GM12878 (cell line): Measurements from ENCODE around the gene R3HDM2. TPM values are rescaled to one million over a fixed set of nuclear protein-coding genes. Genes with fewer than 3 reads are reported as not detected.

ENCODE experiments used
- ATAC-seq: fragments of 200-7000 bp; cut with Tn5 transposase; 3 replicates; pipeline ENCODE4 v1.9.1; 2020; ENCODE audit warnings: mild to moderate bottlenecking, moderate library complexity
- BruUV-seq: library from RNA; stranded (reverse); fragments of 400-500 nt; replicated peaks from 2 replicates; lab custom pipeline; 2021; lab: Mats Ljungman, UMichigan
- CTCF ChIA-PET: fragments of 300-600 bp; sonication (Branson Sonifier 250); formaldehyde crosslinking; extraction: SDS; loops from one replicate; lab custom pipeline; 2021; ENCODE audit warnings: inconsistent platforms; lab: Yijun Ruan, JAX
- POLR2A ChIA-PET: fragments of 350-600 bp; formaldehyde crosslinking; extraction: SDS; loops from one replicate; lab custom pipeline; 2021; ENCODE audit warnings: inconsistent platforms; lab: Charles Lee
- RAD21 ChIA-PET: fragments of 300-600 bp; sonication (Branson Sonifier 250); formaldehyde crosslinking; loops from one replicate; lab custom pipeline; 2023; ENCODE audit warnings: antibody characterized with exemption; ENCODE audit not compliant: unreplicated experiment; lab: Charles Lee
- SMC1A ChIA-PET: fragments of 300-600 bp; sonication (Branson Sonifier 250); formaldehyde crosslinking; loops from one replicate; lab custom pipeline; 2023; ENCODE audit not compliant: unreplicated experiment, uncharacterized antibody; lab: Charles Lee
- DNase-seq: peaks from one replicate; pipeline ENCODE4 v3.0.0-alpha.2; 2011; ENCODE audit warnings: low read depth, low spot score
- FAIRE-seq: peaks from 3 replicates; lab custom pipeline; 2011; peaks lifted over from hg19 to GRCh38; lab: Jason Lieb, UNC
- H2AFZ ChIP-seq: 2 replicates; pipeline ENCODE4 v1.6.0; 2011; ENCODE audit warnings: low read depth, low read length, control low read depth; ENCODE audit not compliant: control insufficient read depth
- H3K27ac ChIP-seq: 2 replicates; pipeline ENCODE4 v1.5.1; 2011; ENCODE audit warnings: control low read depth; ENCODE audit not compliant: control insufficient read depth, insufficient read depth
- H3K27me3 ChIP-seq, 2 experiments: replicated peaks in 1 of 2; 2 replicates each; pipeline versions ENCODE4 v1.6.0 to v1.6.1; 2011; ENCODE audit warnings: low read length in 1 of 2; ENCODE audit not compliant: control insufficient read depth in 2 of 2, insufficient read depth in 2 of 2
- H3K36me3 ChIP-seq, 2 experiments: 2 replicates each; pipeline ENCODE4 v1.5.1; 2011; ENCODE audit warnings: low read length in 1 of 2; ENCODE audit not compliant: control insufficient read depth in 2 of 2, insufficient read depth in 2 of 2
- H3K4me1 ChIP-seq: 2 replicates; pipeline ENCODE4 v1.6.1; 2011; ENCODE audit warnings: mild to moderate bottlenecking, low read length, moderate library complexity, mixed read lengths; ENCODE audit not compliant: control insufficient read depth, insufficient read depth
- H3K4me2 ChIP-seq: 2 replicates; pipeline ENCODE4 v1.6.0; 2011; ENCODE audit warnings: control low read depth; ENCODE audit not compliant: control insufficient read depth, insufficient read depth
- H3K4me3 ChIP-seq: fragments of 200-600 bp; sonication (generic); 2 replicates; pipeline ENCODE4 v1.5.1; 2016
- H3K79me2 ChIP-seq: 2 replicates; pipeline ENCODE4 v1.6.0; 2011; ENCODE audit warnings: low read length; ENCODE audit not compliant: control insufficient read depth, insufficient read depth
- H3K9ac ChIP-seq: 2 replicates; pipeline ENCODE4 v1.8.0; 2011; ENCODE audit warnings: low read length, control low read depth, mixed read lengths; ENCODE audit not compliant: control insufficient read depth, insufficient read depth
- H3K9me3 ChIP-seq: replicated peaks from 3 replicates; pipeline ENCODE4 v1.5.1; 2011; ENCODE audit warnings: mild to moderate bottlenecking, low read length; ENCODE audit not compliant: control insufficient read depth, insufficient read depth
- H4K20me1 ChIP-seq: 2 replicates; pipeline ENCODE4 v1.6.0; 2011; ENCODE audit not compliant: control insufficient read depth, insufficient read depth
- EGR1 ChIP-seq, 2 experiments: IDR thresholded peaks; 1 replicate in 1 of 2; 2 replicates in 1 of 2; pipeline ENCODE4 v1.6.1; 2011 to 2012; ENCODE audit warnings: low read depth in 2 of 2, low read length in 2 of 2, borderline replicate concordance in 1 of 2, mild to moderate bottlenecking in 1 of 2, moderate library complexity in 1 of 2
- KLF5 ChIP-seq: fragments of 450-650 bp; IDR thresholded peaks from 2 replicates; pipeline ENCODE4 v1.6.1; 2014; ENCODE audit warnings: mild to moderate bottlenecking; ENCODE audit not compliant: partially characterized antibody
- MEF2A ChIP-seq: IDR thresholded peaks from 2 replicates; pipeline ENCODE4 v1.6.1; 2011; ENCODE audit warnings: low read depth, mild to moderate bottlenecking, low read length, moderate library complexity; ENCODE audit not compliant: insufficient read depth
- MEF2B ChIP-seq: fragments of 450-650 bp; IDR thresholded peaks from 2 replicates; pipeline ENCODE4 v1.6.1; 2018; ENCODE audit warnings: mild to moderate bottlenecking, moderate library complexity; ENCODE audit not compliant: partially characterized antibody, poor library complexity, severe bottlenecking
- MXI1 ChIP-seq: fragments of 150-350 bp; IDR thresholded peaks from 2 replicates; pipeline ENCODE4 v1.6.1; 2011; ENCODE audit warnings: low read depth, mild to moderate bottlenecking, inconsistent platforms, low read length, improper control_type of control experiment
- NR2C1 ChIP-seq: fragments of 450-650 bp; IDR thresholded peaks from 2 replicates; pipeline ENCODE4 v1.6.1; 2017; ENCODE audit warnings: antibody characterized with exemption, mild to moderate bottlenecking, moderate library complexity
- PAX5 ChIP-seq: IDR thresholded peaks from 2 replicates; pipeline ENCODE4 v1.6.1; 2011; ENCODE audit warnings: low read depth, low read length, borderline replicate concordance
- RAD21 ChIP-seq: IDR thresholded peaks from 2 replicates; pipeline ENCODE4 v1.6.1; 2011; ENCODE audit warnings: mild to moderate bottlenecking, low read depth, low read length, moderate library complexity; ENCODE audit not compliant: insufficient read depth
- SMAD5 ChIP-seq: IDR thresholded peaks from 2 replicates; pipeline ENCODE4 v1.6.1; 2016; ENCODE audit warnings: antibody characterized with exemption, low read depth
- WGBS: methylation state at CpG from one replicate; pipeline ENCODE4 v1.1.6; 2016; ENCODE audit warnings: low lambda C conversion rate; ENCODE audit not compliant: insufficient replicate concordance, insufficient coverage; ENCODE audit errors: missing lambda C conversion rate; 5-methylcytosine and 5-hydroxymethylcytosine counted together
- in situ Hi-C: fragments of 300-500 bp; cut with MboI; formaldehyde crosslinking; loops from 9 replicates; pipeline ENCODE4 v1.14.3; 2018; ENCODE audit warnings: mixed read lengths
- intact Hi-C: fragments of 100-400 bp; cut with micrococcal nuclease; formaldehyde crosslinking; loops from one replicate; pipeline ENCODE4 v1.14.2; 2022; ENCODE audit not compliant: unreplicated experiment
- polyA plus RNA-seq, 11 experiments: library from polyadenylated mRNA; depleted of rRNA in 4 of 11; unstranded in 6 of 11; stranded (reverse) in 5 of 11; fragments of >200 nt; fragmentation: Nextera tagmentation in 4 of 11; fragmentation: Illumina TruSeq in 1 of 11; extraction: Ambion mirVana in 4 of 11; extraction: Trizol in 1 of 11; gene quantifications; 1 replicate in 1 of 11; 2 replicates in 10 of 11; pipeline versions ENCODE4 v1.2.1 to v1.2.3, GENCODE V29; 2011 to 2016; ENCODE audit warnings: inconsistent platforms in 2 of 11, missing spikeins in 2 of 11, low read depth in 1 of 11
- total RNA-seq, 4 experiments: library from RNA; depleted of rRNA in 3 of 4; stranded (reverse); fragments of >200 nt in 3 of 4; fragmentation: Illumina TruSeq in 1 of 4; extraction: Trizol in 1 of 4; gene quantifications; 2 replicates each; pipeline versions ENCODE4 v1.2.1 to v1.2.3, GENCODE V29; 2013 to 2021
- TF ChIP-seq, protein P1 (sequence below): fragments of 450-650 bp; formaldehyde crosslinking; IDR thresholded peaks from 2 replicates; pipeline ENCODE4 v1.4.0; 2020; ENCODE audit warnings: mild to moderate bottlenecking, moderate library complexity
- TF ChIP-seq, protein P2 (sequence below), 3 experiments: IDR thresholded peaks in 2 of 3; conservative IDR thresholded peaks in 1 of 3; 2 replicates each; pipeline ENCODE4 v1.5.1; 2011; ENCODE audit warnings: low read depth in 3 of 3, low read length in 3 of 3, mild to moderate bottlenecking in 3 of 3, control low read depth in 2 of 3, moderate library complexity in 2 of 3, inconsistent platforms in 1 of 3, mixed read lengths in 1 of 3; ENCODE audit not compliant: control insufficient read depth in 2 of 3, insufficient read depth in 1 of 3; ENCODE audit errors: extremely low read depth in 1 of 3

Gene R3HDM2
- total and polyA plus RNA-seq, 10 of the 15 experiments (the other 5 are each of a cell fraction or from before 2014, with no cell fraction given): 4.6 to 26.1 (median 11.2) TPM

DNA sequence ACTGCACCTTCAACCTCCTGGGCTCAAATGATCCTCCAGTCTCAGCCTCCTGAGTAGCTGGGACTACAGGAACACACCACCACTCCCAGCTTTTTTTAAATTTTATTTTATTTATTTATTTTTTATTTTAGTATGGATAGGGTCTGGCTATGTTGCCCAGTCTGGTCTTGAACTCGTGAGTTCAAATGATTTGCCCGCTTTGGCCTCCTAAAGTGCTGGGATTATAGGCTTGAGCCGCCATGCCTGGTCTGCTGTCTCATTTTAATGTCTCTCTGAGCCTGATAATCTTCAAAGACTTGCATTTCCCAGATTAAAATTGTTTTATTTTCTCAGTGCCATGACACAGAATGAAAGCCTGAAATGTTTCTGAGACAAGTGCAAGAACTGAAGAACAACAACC, 2.5 kb upstream of the R3HDM2 start:
- H3K27ac ChIP-seq: no peak overlapping the region
- RAD21 ChIA-PET: interaction anchor here (0.8 to 4.6 kb wide), 4 partner anchors 20 to 126 kb away, joined by 3 to 31 read pairs (median 4); no protein-coding TSS in a partner anchor
- H4K20me1 ChIP-seq: no peaks in the 10 kb centered on the region
- H3K4me1 ChIP-seq: peaks cover 5% of the 10 kb centered on the region; the same call in 1 of the 2 replicates
- no peak for TF ChIP-seq SMAD5
- TF ChIP-seq, protein P1, sequence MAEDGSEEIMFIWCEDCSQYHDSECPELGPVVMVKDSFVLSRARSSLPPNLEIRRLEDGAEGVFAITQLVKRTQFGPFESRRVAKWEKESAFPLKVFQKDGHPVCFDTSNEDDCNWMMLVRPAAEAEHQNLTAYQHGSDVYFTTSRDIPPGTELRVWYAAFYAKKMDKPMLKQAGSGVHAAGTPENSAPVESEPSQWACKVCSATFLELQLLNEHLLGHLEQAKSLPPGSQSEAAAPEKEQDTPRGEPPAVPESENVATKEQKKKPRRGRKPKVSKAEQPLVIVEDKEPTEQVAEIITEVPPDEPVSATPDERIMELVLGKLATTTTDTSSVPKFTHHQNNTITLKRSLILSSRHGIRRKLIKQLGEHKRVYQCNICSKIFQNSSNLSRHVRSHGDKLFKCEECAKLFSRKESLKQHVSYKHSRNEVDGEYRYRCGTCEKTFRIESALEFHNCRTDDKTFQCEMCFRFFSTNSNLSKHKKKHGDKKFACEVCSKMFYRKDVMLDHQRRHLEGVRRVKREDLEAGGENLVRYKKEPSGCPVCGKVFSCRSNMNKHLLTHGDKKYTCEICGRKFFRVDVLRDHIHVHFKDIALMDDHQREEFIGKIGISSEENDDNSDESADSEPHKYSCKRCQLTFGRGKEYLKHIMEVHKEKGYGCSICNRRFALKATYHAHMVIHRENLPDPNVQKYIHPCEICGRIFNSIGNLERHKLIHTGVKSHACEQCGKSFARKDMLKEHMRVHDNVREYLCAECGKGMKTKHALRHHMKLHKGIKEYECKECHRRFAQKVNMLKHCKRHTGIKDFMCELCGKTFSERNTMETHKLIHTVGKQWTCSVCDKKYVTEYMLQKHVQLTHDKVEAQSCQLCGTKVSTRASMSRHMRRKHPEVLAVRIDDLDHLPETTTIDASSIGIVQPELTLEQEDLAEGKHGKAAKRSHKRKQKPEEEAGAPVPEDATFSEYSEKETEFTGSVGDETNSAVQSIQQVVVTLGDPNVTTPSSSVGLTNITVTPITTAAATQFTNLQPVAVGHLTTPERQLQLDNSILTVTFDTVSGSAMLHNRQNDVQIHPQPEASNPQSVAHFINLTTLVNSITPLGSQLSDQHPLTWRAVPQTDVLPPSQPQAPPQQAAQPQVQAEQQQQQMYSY (CRISPR knock-in tag): no peak
- TF ChIP-seq, protein P2, sequence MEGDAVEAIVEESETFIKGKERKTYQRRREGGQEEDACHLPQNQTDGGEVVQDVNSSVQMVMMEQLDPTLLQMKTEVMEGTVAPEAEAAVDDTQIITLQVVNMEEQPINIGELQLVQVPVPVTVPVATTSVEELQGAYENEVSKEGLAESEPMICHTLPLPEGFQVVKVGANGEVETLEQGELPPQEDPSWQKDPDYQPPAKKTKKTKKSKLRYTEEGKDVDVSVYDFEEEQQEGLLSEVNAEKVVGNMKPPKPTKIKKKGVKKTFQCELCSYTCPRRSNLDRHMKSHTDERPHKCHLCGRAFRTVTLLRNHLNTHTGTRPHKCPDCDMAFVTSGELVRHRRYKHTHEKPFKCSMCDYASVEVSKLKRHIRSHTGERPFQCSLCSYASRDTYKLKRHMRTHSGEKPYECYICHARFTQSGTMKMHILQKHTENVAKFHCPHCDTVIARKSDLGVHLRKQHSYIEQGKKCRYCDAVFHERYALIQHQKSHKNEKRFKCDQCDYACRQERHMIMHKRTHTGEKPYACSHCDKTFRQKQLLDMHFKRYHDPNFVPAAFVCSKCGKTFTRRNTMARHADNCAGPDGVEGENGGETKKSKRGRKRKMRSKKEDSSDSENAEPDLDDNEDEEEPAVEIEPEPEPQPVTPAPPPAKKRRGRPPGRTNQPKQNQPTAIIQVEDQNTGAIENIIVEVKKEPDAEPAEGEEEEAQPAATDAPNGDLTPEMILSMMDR (IDR thresholded peaks at IDR 0.05 in 2 of 3, conservative IDR thresholded peaks at IDR 0.05 in 1 of 3; ENCODE audit: control insufficient read depth in 2 of 3, extremely low read depth in 1 of 3, insufficient read depth in 1 of 3, low read depth in 3 of 3, low read length in 3 of 3): no peak
- TF ChIP-seq PAX5: no peak
- TF ChIP-seq EGR1 (IDR thresholded peaks at IDR 0.05; ENCODE audit: borderline replicate concordance in 1 of 2, low read depth in 2 of 2, low read length in 2 of 2): no peak
- TF ChIP-seq MEF2B: no peak
- no peak for TF ChIP-seq NR2C1
- TF ChIP-seq RAD21: no peak
- no peak for TF ChIP-seq MEF2A
- no peak for TF ChIP-seq KLF5
- no peak for TF ChIP-seq MXI1
- CTCF ChIA-PET: interaction anchor here (0.8 to 3.3 kb wide), 4 partner anchors 19 to 190 kb away, joined by 3 to 34 read pairs (median 12); partner anchors contain the start of gene INHBE
- DNase-seq (no peak), FAIRE-seq (no peak), ATAC-seq (no peak)
- BruUV-seq: no TSS peak
- no peaks in the 10 kb centered on the region for H3K27me3 ChIP-seq
- SMC1A ChIA-PET: interaction anchor here (0.9 to 3.5 kb wide), 3 partner anchors 20 to 125 kb away, joined by 4 to 24 read pairs (median 14); partner anchors contain the start of gene INHBE
- no peak overlapping the region for H2AFZ ChIP-seq
- no peak overlapping the region for H3K4me3 ChIP-seq
- no peak overlapping the region for H3K9ac ChIP-seq
- in situ Hi-C loops: no loop called here
- 67% methylated on average over 3 of the region's 3 CpGs for WGBS
- H3K36me3 ChIP-seq: no peaks in the 10 kb centered on the region
- POLR2A ChIA-PET: interaction anchor here (1.6 to 3.9 kb wide), 2 partner anchors 19 to 21 kb away, joined by 4 to 26 read pairs; partner anchors contain the start of gene INHBE
- intact Hi-C loops: no loop called here
- H3K9me3 ChIP-seq: no peaks in the 10 kb centered on the region
- peaks cover 20% of the 10 kb centered on the region for H3K79me2 ChIP-seq
- H3K4me2 ChIP-seq: no peak overlapping the region
